Mesothelial cell of epicardium (in vitro differentiated cells): ENCODE data around the gene NFX1. TPM values are rescaled to one million over a fixed set of nuclear protein-coding genes. Genes with fewer than 3 reads are reported as not detected.

ENCODE experiments used
- DNase-seq, 2 experiments: peaks; one replicate each; pipeline ENCODE4 v3.0.0; 2021; ENCODE audit warnings: low spot score in 2 of 2; ENCODE audit not compliant: unreplicated experiment in 2 of 2
- H3K27ac Mint-ChIP-seq: 2 replicates; pipeline ENCODE4 v1.8.0; 2021; ENCODE audit warnings: mixed read lengths
- H3K27me3 Mint-ChIP-seq: 2 replicates; pipeline ENCODE4 v1.8.0; 2021; ENCODE audit warnings: low read depth, mixed read lengths
- H3K36me3 Mint-ChIP-seq: 2 replicates; pipeline ENCODE4 v1.8.0; 2021; ENCODE audit warnings: mixed read lengths
- H3K4me1 Mint-ChIP-seq: 2 replicates; pipeline ENCODE4 v1.8.0; 2021; ENCODE audit warnings: mixed read lengths
- H3K4me3 Mint-ChIP-seq: 2 replicates; pipeline ENCODE4 v1.8.0; 2021; ENCODE audit warnings: mild to moderate bottlenecking, moderate library complexity, mixed read lengths
- H3K9me3 Mint-ChIP-seq: 2 replicates; pipeline ENCODE4 v1.8.0; 2021; ENCODE audit warnings: mixed read lengths
- CTCF ChIP-seq: fragments of 200-600 bp; sonication (generic); IDR thresholded peaks from one replicate; pipeline ENCODE4 v1.5.0; 2021; ENCODE audit warnings: antibody characterized with exemption; ENCODE audit not compliant: unreplicated experiment
- total RNA-seq: library from RNA; stranded (reverse); gene quantifications from 3 replicates; pipeline ENCODE4 v1.2.1, GENCODE V29; 2021

NFX1 gene
- total RNA-seq, 1 donor from 2014 or later: 30.2 TPM

DNA sequence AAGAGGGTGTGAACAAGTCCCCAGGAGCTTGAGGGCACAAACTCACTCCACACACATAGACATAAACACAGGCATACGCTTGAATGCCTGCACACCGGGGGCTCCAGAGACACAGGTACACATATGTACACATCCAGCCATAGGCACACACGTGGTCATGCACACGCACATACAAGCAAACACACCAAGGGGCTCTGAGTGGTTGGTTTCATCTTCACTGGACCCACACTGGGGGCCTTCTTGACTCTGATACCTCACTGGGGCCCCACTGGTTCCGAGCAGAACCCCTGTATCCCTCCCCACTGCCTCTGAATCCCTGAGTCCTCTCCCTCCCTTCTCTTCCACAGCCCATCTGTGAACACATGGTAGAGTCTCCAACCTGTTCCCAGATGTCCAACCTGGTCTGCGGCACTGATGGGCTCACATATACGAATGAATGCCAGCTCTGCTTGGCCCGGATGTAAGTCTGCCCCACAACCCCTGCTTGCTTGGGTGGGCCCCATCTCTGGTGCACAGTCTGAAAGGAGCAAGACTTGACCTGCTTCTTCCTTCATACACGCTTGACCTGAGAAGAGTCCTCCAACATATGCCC, 44.0 kb upstream of the NFX1 start:
- H3K36me3 Mint-ChIP-seq: no peaks in the 10 kb centered on the region
- no peak for TF ChIP-seq CTCF
- H3K27me3 Mint-ChIP-seq: peaks cover 4% of the 10 kb centered on the region
- H3K4me3 Mint-ChIP-seq: no peak overlapping the region
- no peak overlapping the region for H3K27ac Mint-ChIP-seq
- DNase-seq: no peak
- no peaks in the 10 kb centered on the region for H3K4me1 Mint-ChIP-seq
- no peaks in the 10 kb centered on the region for H3K9me3 Mint-ChIP-seq

DNA sequence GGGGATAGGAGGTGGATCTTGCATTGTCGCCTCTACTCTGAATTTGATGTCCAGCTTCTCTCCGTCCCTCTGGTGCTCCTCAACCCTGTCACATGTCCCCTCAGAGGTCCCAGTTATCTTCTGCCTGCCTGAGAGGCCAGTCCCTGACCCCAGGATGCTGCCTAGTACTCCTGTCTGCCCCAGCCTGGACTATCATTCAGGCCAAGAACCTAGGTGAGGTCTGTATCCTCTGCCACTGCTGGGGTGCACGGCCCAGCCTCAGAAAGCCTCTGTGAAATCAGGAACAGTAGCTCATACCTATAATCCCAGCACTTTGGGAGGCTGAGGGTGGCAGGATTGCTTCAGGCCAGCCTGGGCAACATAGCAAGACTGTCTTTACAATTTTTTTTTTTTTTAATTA, 41.7 kb upstream of the NFX1 start:
- Mint-ChIP-seq H3K27me3 (no peaks in the 10 kb centered on the region), H3K4me3 (no peak overlapping the region), H3K4me1 (no peaks in the 10 kb centered on the region), H3K9me3 (no peaks in the 10 kb centered on the region), H3K27ac (no peak overlapping the region), H3K36me3 (peaks cover 10% of the 10 kb centered on the region)
- no peak for DNase-seq
- no peak for TF ChIP-seq CTCF

DNA sequence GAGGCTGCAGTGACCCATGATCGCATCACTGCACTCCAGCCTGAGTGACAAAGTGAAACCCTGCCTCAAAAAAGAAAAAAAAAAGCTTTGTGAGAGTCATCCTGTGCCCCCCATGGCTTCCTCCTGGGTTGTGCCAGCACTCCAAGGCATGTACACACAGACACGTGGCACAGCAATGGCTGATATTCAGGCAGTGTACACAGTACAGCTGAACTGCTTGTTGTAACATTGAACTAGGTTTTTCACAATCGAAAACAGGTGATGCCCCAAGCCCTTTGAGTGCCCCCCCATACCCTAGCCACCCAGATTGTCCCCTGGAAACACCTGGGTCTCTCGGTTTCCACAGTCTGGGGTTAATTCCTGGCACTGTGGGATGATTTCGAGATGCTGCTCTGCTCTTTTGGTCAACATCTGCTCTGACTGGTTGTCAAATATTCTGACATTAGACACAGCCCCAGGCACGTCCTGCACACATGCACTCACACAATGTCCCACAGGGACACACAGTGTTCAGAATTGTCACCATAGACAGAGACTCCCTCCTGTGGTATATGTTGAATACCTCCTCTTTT, 41.1 kb upstream of the NFX1 start:
- TF ChIP-seq CTCF: no peak
- H3K4me3 Mint-ChIP-seq: no peak overlapping the region
- no peaks in the 10 kb centered on the region for H3K27me3 Mint-ChIP-seq
- DNase-seq: no peak
- no peaks in the 10 kb centered on the region for H3K9me3 Mint-ChIP-seq
- no peak overlapping the region for H3K27ac Mint-ChIP-seq
- peaks cover 10% of the 10 kb centered on the region for H3K36me3 Mint-ChIP-seq
- H3K4me1 Mint-ChIP-seq: no peaks in the 10 kb centered on the region

GRCh38 chr9:33249983-33250382, 40.3 kb upstream of the NFX1 start:
- TF ChIP-seq CTCF: no peak
- no peak overlapping the region for H3K27ac Mint-ChIP-seq
- H3K4me1 Mint-ChIP-seq: no peaks in the 10 kb centered on the region
- no peak overlapping the region for H3K4me3 Mint-ChIP-seq
- H3K27me3 Mint-ChIP-seq: no peaks in the 10 kb centered on the region
- peaks cover 14% of the 10 kb centered on the region for H3K36me3 Mint-ChIP-seq
- no peaks in the 10 kb centered on the region for H3K9me3 Mint-ChIP-seq
- no peak for DNase-seq

DNA sequence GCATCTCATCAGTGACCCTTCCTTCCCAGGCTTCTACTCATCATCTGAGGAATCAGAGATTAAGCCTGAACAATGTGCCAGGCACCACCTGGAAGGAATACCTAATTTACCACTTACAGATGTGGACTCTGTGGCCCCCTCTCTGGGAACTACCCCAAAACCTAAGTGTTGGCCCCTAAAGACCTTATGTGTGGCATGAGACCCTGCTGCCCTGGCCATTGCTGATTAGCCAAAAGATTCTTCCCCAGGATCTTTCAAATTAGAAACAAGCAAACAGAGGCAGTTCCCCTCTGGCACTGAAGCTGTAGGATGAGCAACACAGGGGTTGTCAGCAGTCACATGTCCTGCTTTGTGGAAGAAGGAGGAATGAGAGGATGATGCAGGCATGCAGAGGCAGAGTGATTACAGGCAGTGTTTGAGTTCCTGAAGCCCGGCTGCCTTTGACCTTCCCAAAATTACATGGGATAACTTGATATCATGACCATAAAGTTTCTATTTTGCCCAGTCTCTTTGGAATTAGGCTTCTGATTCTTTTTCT, 39.8 kb upstream of the NFX1 start:
- Mint-ChIP-seq H3K27ac (peak overlapping the region; percentile 56), H3K4me3 (no peak overlapping the region), H3K36me3 (peaks cover 14% of the 10 kb centered on the region), H3K4me1 (no peaks in the 10 kb centered on the region), H3K27me3 (no peaks in the 10 kb centered on the region), H3K9me3 (no peaks in the 10 kb centered on the region)
- TF ChIP-seq CTCF: no peak
- DNase-seq: no peak
